Measurements from ENCODE around the gene PPARGC1A. TPM values are rescaled to one million over a fixed set of nuclear protein-coding genes. Genes with fewer than 3 reads are reported as not detected.

PPARGC1A gene
- total and polyA plus RNA-seq, 2 of the 13 experiments (the other 11 are each of a cell fraction or from before 2014, with no cell fraction given), result 20.7 to 37.3 TPM

- TF ChIP-seq KLF11 (CRISPR knock-in tag; IDR thresholded peaks at IDR 0.05) (0 out of 2 replicates have a peak, but pooled peaks have one; percentile 40), ZNF230 (CRISPR knock-in tag; IDR thresholded peaks at IDR 0.05) (peak; percentile 65; the same call in 1 of the 2 replicates), SIN3B (IDR thresholded peaks at IDR 0.05; ENCODE audit: low read length) (no peak), GATAD2A (CRISPR knock-in tag; IDR thresholded peaks at IDR 0.05) (peak; percentile 99), HOXA7 (CRISPR knock-in tag; IDR thresholded peaks at IDR 0.05) (no peak), KMT2A (CRISPR knock-in tag; IDR thresholded peaks at IDR 0.05) (0 out of 2 replicates have a peak, but pooled peaks have one; percentile 32), CREBL2 (CRISPR knock-in tag; IDR thresholded peaks at IDR 0.05; ENCODE audit: borderline replicate concordance) (no peak), MNT (IDR thresholded peaks at IDR 0.05) (peak; percentile 47; the same call in 1 of the 2 replicates), ZSCAN22 (CRISPR knock-in tag; IDR thresholded peaks at IDR 0.05) (0 out of 2 replicates have a peak, but pooled peaks have one; percentile 73), ATM (IDR thresholded peaks at IDR 0.05; ENCODE audit: borderline replicate concordance) (no peak), UBTF (CRISPR knock-in tag; IDR thresholded peaks at IDR 0.05) (peak; percentile 24; the same call in 1 of the 2 replicates), ZMYM4 (CRISPR knock-in tag; IDR thresholded peaks at IDR 0.05) (0 out of 2 replicates have a peak, but pooled peaks have one; percentile 75), ZC3H4 (CRISPR knock-in tag; IDR thresholded peaks at IDR 0.05; ENCODE audit: borderline replicate concordance) (no peak), ZNF296 (CRISPR knock-in tag; conservative IDR thresholded peaks at IDR 0.05) (no peak), SKIL (CRISPR knock-in tag; IDR thresholded peaks at IDR 0.05; ENCODE audit: borderline replicate concordance) (peak; percentile 73), DMAP1 (CRISPR knock-in tag; IDR thresholded peaks at IDR 0.05) (peak; percentile 70; the same call in 1 of the 2 replicates), ZFP1 (CRISPR knock-in tag; IDR thresholded peaks at IDR 0.05) (peak; percentile 77; the same call in 1 of the 2 replicates), ZNF644 (CRISPR knock-in tag; IDR thresholded peaks at IDR 0.05; ENCODE audit: low read depth) (peak; percentile 59), STAG1 (CRISPR knock-in tag; IDR thresholded peaks at IDR 0.05) (0 out of 2 replicates have a peak, but pooled peaks have one; percentile 2), NPAS2 (CRISPR knock-in tag; IDR thresholded peaks at IDR 0.05; ENCODE audit: borderline replicate concordance) (no peak), ZBTB43 (CRISPR knock-in tag; conservative IDR thresholded peaks at IDR 0.05) (peak; percentile 97), FOXJ3 (CRISPR knock-in tag; IDR thresholded peaks at IDR 0.05; ENCODE audit: borderline replicate concordance) (peak; percentile 89; the same call in 1 of the 2 replicates), TCF7 (IDR thresholded peaks at IDR 0.05; ENCODE audit: low read depth) (peak; percentile 80)
These were observed 8.8 kb downstream of the PPARGC1A start (continued) for GRCh38 chr4:23881052-23881501.

All from HepG2 (cell line).